Activated T-cell treated with anti-CD3 and anti-CD28 coated beads, Interleukin-2, amount 50 U/mL, for 72 hours (primary cell): ENCODE data around the gene BBC3. TPM values are rescaled to one million over a fixed set of nuclear protein-coding genes. Genes with fewer than 3 reads are reported as not detected.

Experiments used
- ATAC-seq, 2 donors: fragments of 150-1000 bp; cut with Tn5 transposase; replicated peaks in 1 of 2; 2 replicates each; pipeline ENCODE4 v1.10.0; 2021; ENCODE audit warnings: moderate library complexity in 2 of 2, mild to moderate bottlenecking in 1 of 2
- DNase-seq, 2 donors: peaks; one replicate each; pipeline ENCODE4 v3.0.0; 2021 to 2022; ENCODE audit warnings: mixed read lengths in 1 of 2
- H3K27ac Mint-ChIP-seq: one replicate; pipeline ENCODE4 v1.8.0; 2022; ENCODE audit warnings: mild to moderate bottlenecking, moderate library complexity, mixed read lengths
- H3K27me3 Mint-ChIP-seq: one replicate; pipeline ENCODE4 v1.8.0; 2022; ENCODE audit warnings: low read depth, mixed read lengths
- H3K36me3 Mint-ChIP-seq, 2 donors: one replicate each; pipeline ENCODE4 v1.8.0; 2022; ENCODE audit warnings: mixed read lengths in 2 of 2, mild to moderate bottlenecking in 1 of 2; ENCODE audit not compliant: insufficient read depth in 2 of 2
- H3K4me1 Mint-ChIP-seq: one replicate; pipeline ENCODE4 v1.8.0; 2022; ENCODE audit warnings: low read depth, mixed read lengths
- H3K4me3 Mint-ChIP-seq, 2 donors: one replicate each; pipeline ENCODE4 v1.8.0; 2022; ENCODE audit warnings: mild to moderate bottlenecking in 2 of 2, mixed read lengths in 2 of 2, moderate library complexity in 2 of 2
- H3K9me3 Mint-ChIP-seq, 2 donors: one replicate each; pipeline ENCODE4 v1.8.0; 2022; ENCODE audit warnings: mixed read lengths in 2 of 2
- total RNA-seq, 2 donors: library from RNA; stranded (reverse); gene quantifications; one replicate each; pipeline ENCODE4 v1.2.3, GENCODE V29; 2022

BBC3 gene
- total RNA-seq, 2 donors from 2014 or later = 41.4 to 59.2 TPM

- Mint-ChIP-seq H3K4me1 (peaks cover 6% of the 10 kb centered on the region), H3K9me3 (no peaks in the 10 kb centered on the region), H3K27ac (no peak overlapping the region), H3K27me3 (no peaks in the 10 kb centered on the region), H3K36me3 (peaks cover 2 to 14% of the 10 kb centered on the region in 2 donors), H3K4me3 (no peak overlapping the region)
- no peak for ATAC-seq
- no peak for DNase-seq
Measured at GRCh38 chr19:47221080-47221841, 9.7 kb downstream of the BBC3 start.

DNA sequence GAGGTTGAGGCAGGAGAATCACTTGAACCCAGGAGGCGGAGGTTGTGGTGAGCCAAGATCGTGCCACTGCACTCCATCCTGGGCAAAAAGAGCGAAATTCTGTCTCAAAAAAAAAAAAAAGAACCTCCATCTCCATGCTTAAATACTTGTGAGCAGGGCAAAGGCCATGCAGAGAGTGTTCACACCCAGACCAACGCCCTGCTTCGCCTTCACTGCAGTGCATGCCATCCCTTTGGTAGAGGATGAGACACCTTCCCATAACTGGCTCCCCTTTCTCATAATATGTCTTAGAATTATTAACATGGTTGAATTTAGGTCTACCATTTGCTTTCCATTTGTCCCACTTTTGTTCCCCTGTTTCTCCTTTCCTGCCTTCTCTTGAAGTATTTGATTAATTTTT lies 15.4 kb downstream of the BBC3 start:
- H3K36me3 Mint-ChIP-seq = peaks cover 2 to 3% of the 10 kb centered on the region in 2 donors
- H3K4me3 Mint-ChIP-seq = no peak overlapping the region
- no peaks in the 10 kb centered on the region for H3K9me3 Mint-ChIP-seq
- no peaks in the 10 kb centered on the region for H3K27me3 Mint-ChIP-seq
- ATAC-seq = no peak
- peak overlapping the region; percentile 10 for H3K27ac Mint-ChIP-seq
- H3K4me1 Mint-ChIP-seq = peaks cover 8% of the 10 kb centered on the region
- no peak for DNase-seq

GRCh38 chr19:47210689-47211316 lies 20.2 kb downstream of the BBC3 start:
- DNase-seq = peak; percentile 77 to 84
- Mint-ChIP-seq H3K9me3 (no peaks in the 10 kb centered on the region), H3K4me1 (peaks cover 13% of the 10 kb centered on the region), H3K27me3 (no peaks in the 10 kb centered on the region), H3K36me3 (peaks cover 6 to 28% of the 10 kb centered on the region in 2 donors), H3K4me3 (peak overlapping the region; percentile 52 to 60), H3K27ac (peak overlapping the region; percentile 96)
- peak; percentile 64 to 68 for ATAC-seq

GRCh38 chr19:47210180-47210490 lies 20.9 kb downstream of the BBC3 start:
- Mint-ChIP-seq H3K4me1 (peaks cover 13% of the 10 kb centered on the region), H3K27ac (peak overlapping the region; percentile 96), H3K4me3 (no peak overlapping the region), H3K9me3 (no peaks in the 10 kb centered on the region), H3K27me3 (no peaks in the 10 kb centered on the region), H3K36me3 (peaks cover 6 to 28% of the 10 kb centered on the region in 2 donors)
- ATAC-seq = no peak
- no peak for DNase-seq

DNA sequence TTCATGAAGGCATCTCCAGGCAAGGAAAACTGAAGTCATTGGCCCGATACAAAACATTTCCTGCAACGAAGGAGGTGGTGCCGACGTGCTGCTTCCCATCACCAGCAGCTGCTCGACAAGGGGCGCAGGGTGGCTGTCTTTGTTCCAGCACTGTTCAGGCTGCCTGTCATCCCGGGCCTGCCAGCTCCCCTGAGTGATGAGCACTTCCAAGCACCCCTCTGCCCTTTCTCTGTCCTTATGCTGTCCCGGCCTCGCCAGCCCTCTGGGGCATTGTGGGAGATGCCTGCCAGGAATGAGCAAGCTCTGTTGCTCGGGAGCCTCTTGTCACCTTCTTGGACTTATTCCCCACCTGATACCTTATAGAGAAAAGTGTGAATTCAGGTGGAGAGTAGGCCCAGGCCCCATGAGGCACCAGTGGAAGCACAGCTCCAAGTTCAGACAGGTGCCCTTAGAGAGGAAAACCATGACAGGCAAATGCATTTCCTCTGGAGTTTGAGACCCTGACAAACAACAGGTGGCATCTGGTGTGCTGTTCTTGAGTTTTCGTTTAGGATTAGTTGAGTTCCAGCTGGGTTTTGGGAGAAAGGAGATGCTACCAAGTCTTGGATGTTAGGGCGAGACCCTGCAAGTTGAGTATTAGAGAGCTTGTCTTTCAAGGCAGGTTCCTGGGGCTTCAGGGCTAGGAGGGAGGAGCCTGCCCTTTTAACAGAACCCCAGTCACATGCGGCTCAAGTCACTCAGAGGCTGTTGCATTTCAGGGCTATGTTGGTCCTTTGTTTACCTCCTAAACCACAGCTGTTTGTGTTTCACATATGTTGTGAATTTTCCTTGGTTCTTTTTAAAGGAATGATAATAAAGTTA lies 21.4 kb downstream of the BBC3 start:
- ATAC-seq (no peak), DNase-seq (no peak)
- H3K9me3 Mint-ChIP-seq = no peaks in the 10 kb centered on the region
- peaks cover 13% of the 10 kb centered on the region for H3K4me1 Mint-ChIP-seq
- H3K4me3 Mint-ChIP-seq = no peak overlapping the region
- H3K27me3 Mint-ChIP-seq = no peaks in the 10 kb centered on the region
- peaks cover 6 to 30% of the 10 kb centered on the region in 2 donors for H3K36me3 Mint-ChIP-seq
- H3K27ac Mint-ChIP-seq = no peak overlapping the region

DNA sequence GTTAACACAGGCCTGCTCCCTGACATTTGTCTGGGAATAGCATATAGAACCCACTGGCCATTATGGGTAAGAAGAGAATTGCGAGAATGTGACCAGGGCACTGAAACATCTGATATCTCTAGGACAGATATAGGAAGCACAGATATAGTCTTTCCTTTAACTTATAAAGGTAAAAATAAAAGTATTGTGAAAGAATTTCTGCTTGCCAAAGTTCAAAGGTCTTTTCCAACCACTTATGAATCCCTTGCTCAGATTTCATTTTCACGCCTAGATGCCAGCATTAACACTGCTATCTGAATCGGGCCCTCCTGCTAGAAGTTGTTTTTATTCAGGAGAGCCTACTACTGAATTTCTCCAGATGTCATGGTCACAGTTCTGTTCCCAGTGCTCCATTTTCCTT lies 27.7 kb downstream of the BBC3 start:
- DNase-seq = no peak
- H3K4me3 Mint-ChIP-seq = no peak overlapping the region
- H3K4me1 Mint-ChIP-seq = peaks cover 11% of the 10 kb centered on the region
- no peaks in the 10 kb centered on the region for H3K9me3 Mint-ChIP-seq
- peaks cover 13 to 44% of the 10 kb centered on the region in 2 donors for H3K36me3 Mint-ChIP-seq
- H3K27ac Mint-ChIP-seq = peak overlapping the region; percentile 1
- ATAC-seq = no peak
- no peaks in the 10 kb centered on the region for H3K27me3 Mint-ChIP-seq

GRCh38 chr19:47200530-47200929 lies 30.5 kb downstream of the BBC3 start:
- Mint-ChIP-seq H3K9me3 (no peaks in the 10 kb centered on the region), H3K4me3 (no peak overlapping the region), H3K27me3 (no peaks in the 10 kb centered on the region), H3K36me3 (peaks cover 12 to 45% of the 10 kb centered on the region in 2 donors), H3K4me1 (peaks cover 15% of the 10 kb centered on the region), H3K27ac (no peak overlapping the region)
- DNase-seq = no peak
- no peak for ATAC-seq

DNA sequence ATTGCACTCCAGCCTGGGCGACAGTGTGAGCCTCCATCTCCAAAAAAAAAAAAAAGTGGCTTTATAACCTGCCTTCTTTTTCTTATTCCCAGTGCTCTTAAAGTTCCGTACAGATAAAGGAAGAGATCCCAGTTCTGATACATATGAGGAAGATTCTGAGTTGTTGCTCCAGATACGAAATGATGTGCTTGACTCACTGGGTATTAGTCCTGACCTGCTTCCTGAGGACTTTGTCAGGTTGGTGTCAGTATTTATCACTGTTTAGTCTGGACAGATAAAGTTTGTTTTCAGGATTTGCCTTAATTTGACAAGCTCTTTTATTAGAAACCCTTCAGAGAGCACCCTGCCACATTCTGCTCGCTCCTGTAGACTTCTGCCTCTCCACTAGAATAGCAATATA lies 33.9 kb downstream of the BBC3 start:
- H3K27me3 Mint-ChIP-seq = no peaks in the 10 kb centered on the region
- DNase-seq (no peak), ATAC-seq (no peak)
- H3K4me3 Mint-ChIP-seq = no peak overlapping the region
- no peak overlapping the region for H3K27ac Mint-ChIP-seq
- peaks cover 31% of the 10 kb centered on the region for H3K4me1 Mint-ChIP-seq
- H3K9me3 Mint-ChIP-seq = no peaks in the 10 kb centered on the region
- H3K36me3 Mint-ChIP-seq = peaks cover 13 to 42% of the 10 kb centered on the region in 2 donors

- Mint-ChIP-seq H3K9me3 (no peaks in the 10 kb centered on the region), H3K27ac (peak overlapping the region; percentile 22), H3K4me3 (peak overlapping the region in 1 of 2 donors; percentile 32), H3K36me3 (peaks cover 17 to 52% of the 10 kb centered on the region in 2 donors), H3K27me3 (no peaks in the 10 kb centered on the region), H3K4me1 (peaks cover 48% of the 10 kb centered on the region)
- DNase-seq (no peak), ATAC-seq (no peak)
Measured at GRCh38 chr19:47195434-47195833, 35.6 kb downstream of the BBC3 start.

DNA sequence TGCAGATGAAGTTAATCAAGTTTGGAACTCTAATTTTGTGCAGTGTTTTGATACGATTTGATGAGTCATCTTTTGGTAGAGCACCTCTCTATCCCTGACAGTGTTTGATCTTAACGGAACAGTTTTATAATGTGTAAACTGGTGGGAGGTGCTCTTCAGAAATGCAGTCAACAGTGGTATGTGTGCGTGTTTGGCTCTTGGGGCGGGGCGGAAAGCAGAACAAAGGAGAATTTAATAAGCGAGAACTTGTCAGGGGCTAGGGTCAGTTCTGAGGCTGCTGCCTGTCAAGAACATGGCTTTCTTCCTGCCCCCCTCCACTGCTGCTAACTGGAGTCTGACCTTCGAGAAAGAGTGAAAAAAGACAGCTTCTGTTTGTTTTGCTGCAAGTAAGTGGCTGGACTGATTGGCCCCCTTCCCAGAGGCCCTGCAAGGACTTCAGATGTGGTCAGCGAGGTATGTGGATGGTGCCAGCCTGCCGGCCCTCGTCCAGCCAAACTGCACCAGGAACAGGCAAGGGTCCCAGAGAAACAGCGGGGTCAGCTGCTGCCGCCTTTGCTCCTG lies 40.8 kb downstream of the BBC3 start:
- Mint-ChIP-seq H3K27me3 (no peaks in the 10 kb centered on the region), H3K36me3 (peaks cover 20 to 36% of the 10 kb centered on the region in 2 donors), H3K27ac (peak overlapping the region; percentile 47), H3K4me3 (peak overlapping the region; percentile 77 to 79), H3K4me1 (peaks cover 89% of the 10 kb centered on the region), H3K9me3 (no peaks in the 10 kb centered on the region)
- ATAC-seq = peak; percentile 50 to 55
- DNase-seq = peak; percentile 75 to 82

DNA sequence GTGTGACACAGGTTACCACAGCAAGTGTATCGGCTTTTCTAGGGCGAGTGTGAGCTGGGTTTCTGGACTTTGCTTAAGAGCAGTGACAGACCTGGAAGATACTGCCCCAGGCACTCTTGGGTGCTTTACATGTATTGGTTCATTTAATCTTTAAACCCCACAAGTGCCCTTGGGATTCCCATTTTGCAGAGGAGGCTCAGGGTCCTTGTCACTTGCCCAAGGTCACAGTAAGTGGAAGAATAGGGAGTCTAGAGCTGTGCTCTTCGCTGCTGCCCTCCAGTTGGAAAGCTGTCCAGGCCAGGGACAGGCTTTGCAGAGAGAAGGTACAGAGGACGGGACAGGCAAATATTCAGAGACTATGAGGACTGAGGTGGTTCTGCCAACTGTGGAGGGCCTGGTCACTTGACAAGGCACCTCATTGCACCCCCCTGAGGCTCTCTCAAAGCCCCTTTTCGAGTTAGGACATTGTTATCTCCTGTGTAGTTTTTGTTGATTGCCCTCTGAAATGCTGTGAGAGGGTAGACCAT lies 42.4 kb downstream of the BBC3 start:
- DNase-seq (no peak), ATAC-seq (no peak)
- Mint-ChIP-seq H3K27ac (peak overlapping the region; percentile 77), H3K27me3 (no peaks in the 10 kb centered on the region), H3K4me1 (peaks cover 92% of the 10 kb centered on the region), H3K4me3 (peak overlapping the region; percentile 77 to 79), H3K9me3 (no peaks in the 10 kb centered on the region), H3K36me3 (peaks cover 25 to 40% of the 10 kb centered on the region in 2 donors)

GRCh38 chr19:47187797-47188196 lies 43.2 kb downstream of the BBC3 start:
- Mint-ChIP-seq H3K27me3 (no peaks in the 10 kb centered on the region), H3K4me1 (peaks cover 96% of the 10 kb centered on the region), H3K36me3 (peaks cover 25 to 43% of the 10 kb centered on the region in 2 donors), H3K4me3 (peak overlapping the region; percentile 74 to 77), H3K27ac (peak overlapping the region; percentile 61), H3K9me3 (no peaks in the 10 kb centered on the region)
- DNase-seq (no peak), ATAC-seq (no peak)

DNA sequence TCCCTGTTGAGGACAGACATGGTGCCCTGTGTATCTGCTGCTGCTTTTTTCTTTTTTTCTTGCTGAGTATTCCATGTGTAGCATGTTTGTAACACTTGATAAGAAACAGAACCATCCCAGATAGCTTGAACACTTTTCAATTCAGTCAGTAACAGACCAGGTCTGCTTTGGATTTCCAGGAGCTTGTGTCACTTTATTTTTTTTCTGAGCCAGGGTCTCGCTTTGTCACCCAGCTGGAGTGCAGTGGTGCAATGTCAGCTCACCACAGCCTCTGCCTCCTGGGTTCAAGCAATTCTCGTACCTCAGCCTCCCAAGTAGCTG lies 43.7 kb downstream of the BBC3 start:
- peak in 1 of 2 donors; percentile 21 for DNase-seq
- peaks cover 28 to 47% of the 10 kb centered on the region in 2 donors for H3K36me3 Mint-ChIP-seq

More for the DNA sequence above, 43.7 kb downstream of the BBC3 start:
- Mint-ChIP-seq H3K4me1 (peaks cover 98% of the 10 kb centered on the region), H3K27me3 (no peaks in the 10 kb centered on the region), H3K4me3 (peak overlapping the region; percentile 74 to 77), H3K27ac (peak overlapping the region; percentile 61), H3K9me3 (no peaks in the 10 kb centered on the region)
- no peak for ATAC-seq
